Activated naive CD4-positive, alpha-beta T cell treated with anti-CD3 and anti-CD28 coated beads for 36 hours (primary cell): ENCODE measurements around the gene APBB2. TPM values are rescaled to one million over a fixed set of nuclear protein-coding genes. Genes with fewer than 3 reads are reported as not detected.

Source experiments
- CTCF ChIA-PET: fragments of 350-600 bp; sonication (Branson Sonifier 250); formaldehyde crosslinking; loops from one replicate; lab custom pipeline; 2021; ENCODE audit warnings: antibody characterized with exemption; lab: Charles Lee
- DNase-seq: peaks from one replicate; pipeline ENCODE4 v3.0.0-alpha.2; 2020
- H3K27ac Mint-ChIP-seq: one replicate; pipeline ENCODE4 v1.8.0; 2021; ENCODE audit warnings: mild to moderate bottlenecking, mixed read lengths
- H3K27me3 Mint-ChIP-seq: one replicate; pipeline ENCODE4 v1.8.0; 2021; ENCODE audit warnings: low read depth, mixed read lengths
- H3K36me3 Mint-ChIP-seq: one replicate; pipeline ENCODE4 v1.8.0; 2021; ENCODE audit warnings: low read depth, mixed read lengths
- H3K4me1 Mint-ChIP-seq: one replicate; pipeline ENCODE4 v1.8.0; 2021; ENCODE audit warnings: low read depth, mixed read lengths
- H3K4me3 Mint-ChIP-seq: one replicate; pipeline ENCODE4 v1.8.0; 2021; ENCODE audit warnings: mild to moderate bottlenecking, moderate library complexity, mixed read lengths
- H3K9me3 Mint-ChIP-seq: one replicate; pipeline ENCODE4 v1.8.0; 2021; ENCODE audit warnings: mixed read lengths
- intact Hi-C: fragments of 100-400 bp; cut with micrococcal nuclease; formaldehyde crosslinking; loops from one replicate; pipeline ENCODE4 v1.15.1; 2023
- total RNA-seq, 2 experiments: library from RNA; stranded (reverse); gene quantifications; one replicate each; pipeline ENCODE4 v1.2.3, GENCODE V29; 2021

The APBB2 gene
- total RNA-seq, 2 experiments from 2014 or later = 4.5 to 4.8 TPM

GRCh38 chr4:40812386-40812785, 402.0 kb downstream of the APBB2 start:
- CTCF ChIA-PET = interaction anchor here (0.6 kb wide), 1 partner anchor 55 kb away, joined by 4 read pairs; no protein-coding TSS in a partner anchor
- DNase-seq = no peak
- intact Hi-C loops = no loop called here
- Mint-ChIP-seq H3K36me3 (no peaks in the 10 kb centered on the region), H3K4me1 (no peaks in the 10 kb centered on the region), H3K27ac (no peak overlapping the region), H3K4me3 (no peak overlapping the region), H3K9me3 (no peaks in the 10 kb centered on the region), H3K27me3 (no peaks in the 10 kb centered on the region)

DNA sequence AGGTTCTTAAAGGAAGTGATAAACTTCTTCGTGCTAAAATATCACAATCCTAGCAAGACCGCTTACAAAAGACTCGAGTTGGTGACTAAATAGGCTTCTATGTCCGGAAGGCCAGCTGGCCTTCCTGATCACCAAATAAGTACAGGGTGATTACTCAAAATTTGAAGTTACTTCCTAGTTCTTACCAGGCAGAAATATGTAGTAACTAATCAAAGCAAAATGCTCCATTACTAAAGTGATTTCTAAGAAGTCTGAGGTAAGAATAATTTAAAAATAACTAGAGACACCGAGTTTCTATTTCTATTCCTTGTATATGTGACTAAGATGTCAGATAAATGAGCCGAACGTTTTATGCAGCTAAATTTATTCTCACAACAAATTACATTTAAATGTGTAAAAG, 402.4 kb downstream of the APBB2 start:
- CTCF ChIA-PET = interaction anchor here (0.6 kb wide), 1 partner anchor 56 kb away, joined by 4 read pairs; no protein-coding TSS in a partner anchor
- no peaks in the 10 kb centered on the region for H3K27me3 Mint-ChIP-seq
- DNase-seq = no peak
- H3K9me3 Mint-ChIP-seq = no peaks in the 10 kb centered on the region
- no peak overlapping the region for H3K27ac Mint-ChIP-seq
- intact Hi-C loops = no loop called here
- H3K4me1 Mint-ChIP-seq = no peaks in the 10 kb centered on the region
- H3K36me3 Mint-ChIP-seq = no peaks in the 10 kb centered on the region
- H3K4me3 Mint-ChIP-seq = no peak overlapping the region

DNA sequence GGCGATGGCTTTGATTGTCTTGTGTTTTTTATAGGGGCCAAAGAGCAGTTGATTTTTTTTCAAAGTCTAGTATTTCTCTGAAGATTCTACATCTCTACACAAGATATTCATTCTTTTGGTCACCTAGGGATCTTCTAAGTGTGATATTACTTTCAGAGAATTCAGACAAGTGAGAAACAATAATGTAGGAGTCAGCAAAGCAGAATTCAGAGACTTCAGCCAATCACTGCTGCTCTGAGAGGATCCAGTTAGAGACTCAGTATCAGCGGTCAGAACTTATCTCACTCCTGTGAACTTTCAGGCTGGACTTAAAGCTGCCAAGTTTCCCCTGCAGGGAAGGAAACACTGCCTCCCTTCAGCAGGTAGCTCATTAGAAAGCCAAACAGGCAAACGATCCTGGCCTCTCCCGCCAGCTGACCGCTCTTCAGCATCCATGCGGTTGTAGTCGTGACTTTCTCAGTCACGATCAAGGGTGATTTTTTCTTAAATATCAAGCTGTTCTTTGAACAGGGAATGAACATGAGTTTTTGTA, 405.4 kb downstream of the APBB2 start:
- no peaks in the 10 kb centered on the region for H3K4me1 Mint-ChIP-seq
- no peaks in the 10 kb centered on the region for H3K36me3 Mint-ChIP-seq
- CTCF ChIA-PET = interaction anchor here (1.2 to 1.3 kb wide), 2 partner anchors 27 to 32 kb away, joined by 3 to 4 read pairs; no protein-coding TSS in a partner anchor
- no peaks in the 10 kb centered on the region for H3K9me3 Mint-ChIP-seq
- H3K4me3 Mint-ChIP-seq = no peak overlapping the region
- no peaks in the 10 kb centered on the region for H3K27me3 Mint-ChIP-seq
- H3K27ac Mint-ChIP-seq = no peak overlapping the region
- intact Hi-C loops = no loop called here
- DNase-seq = no peak

DNA sequence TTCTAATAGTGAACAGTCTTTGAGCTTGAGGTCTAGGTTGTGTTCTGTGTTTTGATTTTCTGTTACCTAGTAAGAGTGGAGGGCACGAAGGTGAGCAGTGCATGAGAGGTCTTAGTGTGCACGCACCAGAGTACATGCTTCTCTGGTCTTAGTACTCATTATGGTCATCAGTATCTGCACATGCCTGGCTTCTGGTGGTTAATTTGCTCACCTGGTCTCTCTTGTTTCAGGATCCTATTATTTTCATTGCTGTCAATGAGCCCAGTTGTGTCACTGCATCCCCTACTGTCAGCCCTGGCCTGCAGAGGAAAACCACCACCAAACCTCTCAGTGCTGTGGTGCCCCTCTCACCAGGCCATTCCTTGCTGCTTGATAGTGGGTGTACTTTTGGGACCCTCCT, 409.7 kb downstream of the APBB2 start:
- no peak overlapping the region for H3K4me3 Mint-ChIP-seq
- CTCF ChIA-PET = interaction anchor here (0.6 kb wide), 2 partner anchors 79 to 1504 kb away, joined by 3 to 5 read pairs; no protein-coding TSS in a partner anchor
- intact Hi-C loops = no loop called here
- H3K36me3 Mint-ChIP-seq = no peaks in the 10 kb centered on the region
- H3K9me3 Mint-ChIP-seq = no peaks in the 10 kb centered on the region
- H3K27me3 Mint-ChIP-seq = no peaks in the 10 kb centered on the region
- no peak for DNase-seq
- no peaks in the 10 kb centered on the region for H3K4me1 Mint-ChIP-seq
- no peak overlapping the region for H3K27ac Mint-ChIP-seq

- Mint-ChIP-seq H3K27me3 (no peaks in the 10 kb centered on the region), H3K4me3 (no peak overlapping the region), H3K4me1 (no peaks in the 10 kb centered on the region), H3K27ac (no peak overlapping the region), H3K36me3 (no peaks in the 10 kb centered on the region), H3K9me3 (no peaks in the 10 kb centered on the region)
- DNase-seq = no peak
- intact Hi-C loops = no loop called here
- CTCF ChIA-PET = interaction anchor here (0.8 kb wide), 1 partner anchor 84 kb away, joined by 4 read pairs; no protein-coding TSS in a partner anchor
Observed at GRCh38 chr4:40800064-40800463, 414.3 kb downstream of the APBB2 start.

DNA sequence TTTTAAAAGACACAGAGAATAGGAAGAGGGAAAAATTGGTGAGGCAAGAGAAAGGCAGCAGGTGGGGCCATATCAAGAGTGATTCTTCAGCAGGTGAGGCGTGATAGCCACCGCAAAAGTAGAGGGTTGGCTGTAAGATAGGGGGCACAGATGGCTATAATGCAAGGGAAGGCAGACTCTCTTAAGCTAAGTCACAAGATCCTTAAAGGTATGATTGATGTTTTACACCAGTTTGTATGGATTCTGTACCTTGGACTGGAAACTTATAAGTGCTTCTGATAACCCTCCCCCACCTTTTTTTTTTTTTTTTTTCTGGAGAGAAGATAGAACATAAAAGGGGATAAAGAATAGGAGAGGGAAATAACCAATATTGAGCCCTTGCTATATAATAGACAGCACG, 424.6 kb downstream of the APBB2 start:
- no peaks in the 10 kb centered on the region for H3K9me3 Mint-ChIP-seq
- intact Hi-C loops = no loop called here
- no peaks in the 10 kb centered on the region for H3K36me3 Mint-ChIP-seq
- H3K27me3 Mint-ChIP-seq = no peaks in the 10 kb centered on the region
- H3K27ac Mint-ChIP-seq = no peak overlapping the region
- CTCF ChIA-PET = no interaction called here
- H3K4me3 Mint-ChIP-seq = no peak overlapping the region
- H3K4me1 Mint-ChIP-seq = no peaks in the 10 kb centered on the region
- DNase-seq = no peak

- Mint-ChIP-seq H3K27ac (no peak overlapping the region), H3K4me3 (no peak overlapping the region), H3K27me3 (no peaks in the 10 kb centered on the region), H3K4me1 (no peaks in the 10 kb centered on the region), H3K9me3 (no peaks in the 10 kb centered on the region), H3K36me3 (no peaks in the 10 kb centered on the region)
- DNase-seq = no peak
- intact Hi-C loops = no loop called here
- CTCF ChIA-PET = no interaction called here
Observed at GRCh38 chr4:40789031-40789430, 425.3 kb downstream of the APBB2 start.

DNA sequence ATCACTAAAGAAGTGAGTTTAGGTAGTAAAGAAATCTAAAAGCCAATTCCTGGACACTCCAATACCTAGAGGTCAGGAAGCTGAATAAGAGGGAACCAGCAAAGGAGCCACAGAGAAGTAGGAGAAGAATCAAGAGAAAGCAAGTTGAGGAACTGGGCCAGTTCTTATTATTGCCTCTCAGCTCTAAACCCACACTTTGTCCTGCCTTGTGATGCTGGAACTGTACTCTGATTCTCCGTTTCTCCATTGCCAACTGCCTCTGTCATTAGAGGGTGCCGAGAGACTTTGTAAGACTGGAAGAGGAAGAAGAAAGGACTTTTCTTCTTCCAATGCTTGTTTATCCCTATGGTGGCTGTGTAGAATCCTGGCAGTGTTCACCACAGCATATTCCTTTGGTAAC, 426.0 kb downstream of the APBB2 start:
- Mint-ChIP-seq H3K4me3 (no peak overlapping the region), H3K4me1 (no peaks in the 10 kb centered on the region), H3K36me3 (no peaks in the 10 kb centered on the region), H3K27me3 (no peaks in the 10 kb centered on the region), H3K9me3 (no peaks in the 10 kb centered on the region), H3K27ac (no peak overlapping the region)
- intact Hi-C loops = no loop called here
- no peak for DNase-seq
- CTCF ChIA-PET = no interaction called here

- intact Hi-C loops = no loop called here
- no peak for DNase-seq
- H3K27ac Mint-ChIP-seq = no peak overlapping the region
- no peaks in the 10 kb centered on the region for H3K9me3 Mint-ChIP-seq
- H3K4me3 Mint-ChIP-seq = no peak overlapping the region
- CTCF ChIA-PET = interaction anchor here (1.1 kb wide), 1 partner anchor 10 kb away, joined by 4 read pairs; no protein-coding TSS in a partner anchor
- no peaks in the 10 kb centered on the region for H3K36me3 Mint-ChIP-seq
- H3K4me1 Mint-ChIP-seq = no peaks in the 10 kb centered on the region
- peaks cover 6% of the 10 kb centered on the region for H3K27me3 Mint-ChIP-seq
Observed at GRCh38 chr4:40785727-40786126, 428.6 kb downstream of the APBB2 start.

DNA sequence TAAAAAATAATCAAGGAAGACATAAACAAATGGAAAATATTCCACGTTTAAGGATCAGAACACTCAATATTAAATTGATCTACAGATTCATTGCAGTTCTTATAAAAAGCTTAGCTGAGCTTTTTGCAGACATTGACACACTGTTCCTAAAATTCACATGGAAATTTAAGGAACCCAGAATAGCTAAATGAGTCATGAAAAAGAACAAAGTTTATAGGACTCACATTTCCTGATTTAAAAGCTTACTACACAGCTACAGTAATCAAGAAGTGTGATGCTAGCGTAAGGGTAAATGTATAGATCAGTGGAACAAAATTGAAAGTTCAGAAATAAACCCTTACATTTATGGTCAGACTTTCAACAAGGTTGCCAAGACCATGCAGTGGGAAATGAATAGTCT, 431.5 kb downstream of the APBB2 start:
- H3K27me3 Mint-ChIP-seq = peaks cover 8% of the 10 kb centered on the region
- H3K4me1 Mint-ChIP-seq = no peaks in the 10 kb centered on the region
- H3K36me3 Mint-ChIP-seq = peaks cover 2% of the 10 kb centered on the region
- H3K4me3 Mint-ChIP-seq = no peak overlapping the region
- CTCF ChIA-PET = no interaction called here
- peaks cover 3% of the 10 kb centered on the region for H3K9me3 Mint-ChIP-seq
- intact Hi-C loops = no loop called here
- no peak for DNase-seq
- H3K27ac Mint-ChIP-seq = no peak overlapping the region

- Mint-ChIP-seq H3K4me1 (no peaks in the 10 kb centered on the region), H3K4me3 (no peak overlapping the region), H3K9me3 (peaks cover 4% of the 10 kb centered on the region), H3K27ac (no peak overlapping the region), H3K36me3 (peaks cover 2% of the 10 kb centered on the region), H3K27me3 (peaks cover 9% of the 10 kb centered on the region)
- CTCF ChIA-PET = interaction anchor here (0.6 kb wide), 1 partner anchor 162 kb away, joined by 3 read pairs; no protein-coding TSS in a partner anchor
- no peak for DNase-seq
- intact Hi-C loops = no loop called here
Observed at GRCh38 chr4:40778090-40778489, 436.3 kb downstream of the APBB2 start.

DNA sequence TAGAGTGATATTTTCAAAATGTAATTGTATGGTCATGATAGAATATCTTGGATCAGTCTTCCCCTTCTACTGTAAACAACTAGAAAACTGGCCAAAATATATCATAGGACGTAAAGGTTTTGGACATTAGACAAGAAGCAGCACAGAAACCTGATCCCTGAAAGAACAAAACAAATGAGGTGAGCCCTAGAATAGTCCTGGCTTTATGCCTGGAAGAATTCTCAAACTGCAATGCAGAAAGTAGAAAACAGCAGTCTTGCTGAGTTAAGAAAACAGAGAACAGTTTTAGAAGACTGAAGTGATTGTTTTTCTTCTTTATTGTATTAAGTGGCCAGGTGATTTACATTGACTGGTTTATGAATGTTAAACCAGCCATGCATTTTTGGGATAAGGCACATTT, 445.1 kb downstream of the APBB2 start:
- no peak for DNase-seq
- CTCF ChIA-PET = no interaction called here
- H3K27me3 Mint-ChIP-seq = peaks cover 4% of the 10 kb centered on the region
- H3K27ac Mint-ChIP-seq = no peak overlapping the region
- intact Hi-C loops = no loop called here
- no peaks in the 10 kb centered on the region for H3K9me3 Mint-ChIP-seq
- H3K4me1 Mint-ChIP-seq = no peaks in the 10 kb centered on the region
- H3K4me3 Mint-ChIP-seq = no peak overlapping the region
- no peaks in the 10 kb centered on the region for H3K36me3 Mint-ChIP-seq

GRCh38 chr4:40763228-40763716, 451.1 kb downstream of the APBB2 start:
- CTCF ChIA-PET = no interaction called here
- intact Hi-C loops = loop anchor here (1.0 kb wide), 2 partner anchors 90 to 146 kb away; no protein-coding TSS in a partner anchor
- Mint-ChIP-seq H3K4me1 (peaks cover 11% of the 10 kb centered on the region), H3K27me3 (peaks cover 2% of the 10 kb centered on the region), H3K36me3 (no peaks in the 10 kb centered on the region), H3K27ac (peak overlapping the region; percentile 8), H3K9me3 (no peaks in the 10 kb centered on the region), H3K4me3 (no peak overlapping the region)
- peak; percentile 71 for DNase-seq
